WTC11 (cell line): ENCODE data around the gene POU3F2. TPM values are rescaled to one million over a fixed set of nuclear protein-coding genes. Genes with fewer than 3 reads are reported as not detected.

Experiments used
- ATAC-seq: fragments of 200-7000 bp; cut with Tn5 transposase; 2 replicates; pipeline ENCODE4 v1.10.0; 2021; ENCODE audit warnings: mild to moderate bottlenecking, moderate library complexity
- CTCF ChIA-PET: fragments of 300-600 bp; sonication (Branson Sonifier 250); formaldehyde crosslinking; loops from one replicate; lab custom pipeline; 2021; ENCODE audit warnings: antibody characterized with exemption; lab: Charles Lee
- POLR2A ChIA-PET: fragments of 350-600 bp; sonication (Branson Sonifier 250); formaldehyde crosslinking; loops from one replicate; lab custom pipeline; 2021; ENCODE audit warnings: antibody characterized with exemption; lab: Charles Lee
- DNase-seq: peaks from one replicate; pipeline ENCODE4 v3.0.0; 2021; ENCODE audit warnings: low spot score
- H3K27ac Mint-ChIP-seq: 2 replicates; pipeline ENCODE4 v1.8.0; 2021; ENCODE audit warnings: mixed read lengths
- H3K27me3 Mint-ChIP-seq: 2 replicates; pipeline ENCODE4 v1.8.0; 2021; ENCODE audit warnings: low read depth, mild to moderate bottlenecking, moderate library complexity, mixed read lengths
- H3K36me3 Mint-ChIP-seq: 2 replicates; pipeline ENCODE4 v1.8.0; 2021; ENCODE audit warnings: mixed read lengths
- H3K4me1 Mint-ChIP-seq: 2 replicates; pipeline ENCODE4 v1.8.0; 2022; ENCODE audit warnings: mixed read lengths
- H3K4me3 Mint-ChIP-seq: 2 replicates; pipeline ENCODE4 v1.8.0; 2021; ENCODE audit warnings: mild to moderate bottlenecking, moderate library complexity, mixed read lengths
- H3K9me3 Mint-ChIP-seq: 2 replicates; pipeline ENCODE4 v1.8.0; 2021; ENCODE audit warnings: mixed read lengths
- CREM ChIP-seq: sonication (generic); formaldehyde crosslinking; IDR thresholded peaks from 2 replicates; pipeline ENCODE4 v1.8.1; 2022; ENCODE audit warnings: mild to moderate bottlenecking, missing genetic modification reagents, moderate library complexity
- ETV6 ChIP-seq: sonication (generic); formaldehyde crosslinking; IDR thresholded peaks from 2 replicates; pipeline ENCODE4 v1.8.1; 2022; ENCODE audit warnings: mild to moderate bottlenecking, missing genetic modification reagents
- FOXK1 ChIP-seq: sonication (generic); formaldehyde crosslinking; IDR thresholded peaks from 2 replicates; pipeline ENCODE4 v1.8.0; 2022; ENCODE audit warnings: mild to moderate bottlenecking, moderate library complexity, missing genetic modification reagents
- GABPB1 ChIP-seq: sonication (generic); formaldehyde crosslinking; IDR thresholded peaks from 2 replicates; pipeline ENCODE4 v1.8.1; 2023; ENCODE audit warnings: mild to moderate bottlenecking, missing genetic modification reagents
- GRHL2 ChIP-seq: fragments of 250-450 bp; sonication (Bioruptor Pico); IDR thresholded peaks from 2 replicates; pipeline ENCODE4 v1.8.0; 2022; ENCODE audit warnings: mild to moderate bottlenecking, moderate library complexity; ENCODE audit not compliant: insufficient replicate concordance, severe bottlenecking
- KAT7 ChIP-seq: sonication (generic); formaldehyde crosslinking; IDR thresholded peaks from 2 replicates; pipeline ENCODE4 v1.8.1; 2023; ENCODE audit warnings: missing genetic modification reagents, mild to moderate bottlenecking, borderline replicate concordance
- NR1H2 ChIP-seq: sonication (generic); formaldehyde crosslinking; IDR thresholded peaks from 2 replicates; pipeline ENCODE4 v1.9.0; 2021; ENCODE audit warnings: mild to moderate bottlenecking, moderate library complexity, missing genetic modification reagents
- NR2C2 ChIP-seq: sonication (generic); formaldehyde crosslinking; IDR thresholded peaks from 2 replicates; pipeline ENCODE4 v1.8.0; 2022; ENCODE audit warnings: mild to moderate bottlenecking, missing genetic modification reagents
- SMAD3 ChIP-seq: sonication (generic); formaldehyde crosslinking; IDR thresholded peaks from 2 replicates; pipeline ENCODE4 v1.8.0; 2022; ENCODE audit warnings: missing genetic modification reagents, mild to moderate bottlenecking, borderline replicate concordance
- ZBTB21 ChIP-seq: sonication (generic); formaldehyde crosslinking; IDR thresholded peaks from 2 replicates; pipeline ENCODE4 v1.8.1; 2023; ENCODE audit warnings: mild to moderate bottlenecking, missing genetic modification reagents, borderline replicate concordance
- ZNF317 ChIP-seq: sonication (generic); formaldehyde crosslinking; IDR thresholded peaks from 2 replicates; pipeline ENCODE4 v1.8.1; 2023; ENCODE audit warnings: low read depth, mild to moderate bottlenecking, moderate library complexity, missing genetic modification reagents, borderline replicate concordance
- total RNA-seq: library from RNA; stranded (reverse); gene quantifications from 3 replicates; pipeline ENCODE4 v1.2.3, GENCODE V29; 2021
- TF ChIP-seq, protein P1 (sequence below): sonication (generic); formaldehyde crosslinking; IDR thresholded peaks from 2 replicates; pipeline ENCODE4 v1.8.1; 2022; ENCODE audit warnings: missing genetic modification reagents, borderline replicate concordance
- TF ChIP-seq, protein P2 (sequence below): sonication (generic); formaldehyde crosslinking; IDR thresholded peaks from 2 replicates; pipeline ENCODE4 v1.8.0; 2023; ENCODE audit warnings: mild to moderate bottlenecking, missing genetic modification reagents
- TF ChIP-seq, protein P3 (sequence below): sonication (generic); formaldehyde crosslinking; IDR thresholded peaks from 2 replicates; pipeline ENCODE4 v1.8.1; 2023; ENCODE audit warnings: mild to moderate bottlenecking, missing genetic modification reagents
- TF ChIP-seq, protein P4 (sequence below): sonication (generic); formaldehyde crosslinking; IDR thresholded peaks from 2 replicates; pipeline ENCODE4 v1.8.1; 2022; ENCODE audit warnings: mild to moderate bottlenecking, moderate library complexity, missing genetic modification reagents
- TF ChIP-seq, protein P5 (sequence below): sonication (generic); formaldehyde crosslinking; IDR thresholded peaks from 2 replicates; pipeline ENCODE4 v1.8.1; 2023; ENCODE audit warnings: mild to moderate bottlenecking, missing genetic modification reagents, moderate library complexity
- TF ChIP-seq, protein P6 (sequence below): sonication (generic); formaldehyde crosslinking; conservative IDR thresholded peaks from 2 replicates; pipeline ENCODE4 v1.8.1; 2022; ENCODE audit warnings: mild to moderate bottlenecking, missing genetic modification reagents

The POU3F2 gene
- total RNA-seq, 1 experiment from 2014 or later: 0.07 TPM

DNA sequence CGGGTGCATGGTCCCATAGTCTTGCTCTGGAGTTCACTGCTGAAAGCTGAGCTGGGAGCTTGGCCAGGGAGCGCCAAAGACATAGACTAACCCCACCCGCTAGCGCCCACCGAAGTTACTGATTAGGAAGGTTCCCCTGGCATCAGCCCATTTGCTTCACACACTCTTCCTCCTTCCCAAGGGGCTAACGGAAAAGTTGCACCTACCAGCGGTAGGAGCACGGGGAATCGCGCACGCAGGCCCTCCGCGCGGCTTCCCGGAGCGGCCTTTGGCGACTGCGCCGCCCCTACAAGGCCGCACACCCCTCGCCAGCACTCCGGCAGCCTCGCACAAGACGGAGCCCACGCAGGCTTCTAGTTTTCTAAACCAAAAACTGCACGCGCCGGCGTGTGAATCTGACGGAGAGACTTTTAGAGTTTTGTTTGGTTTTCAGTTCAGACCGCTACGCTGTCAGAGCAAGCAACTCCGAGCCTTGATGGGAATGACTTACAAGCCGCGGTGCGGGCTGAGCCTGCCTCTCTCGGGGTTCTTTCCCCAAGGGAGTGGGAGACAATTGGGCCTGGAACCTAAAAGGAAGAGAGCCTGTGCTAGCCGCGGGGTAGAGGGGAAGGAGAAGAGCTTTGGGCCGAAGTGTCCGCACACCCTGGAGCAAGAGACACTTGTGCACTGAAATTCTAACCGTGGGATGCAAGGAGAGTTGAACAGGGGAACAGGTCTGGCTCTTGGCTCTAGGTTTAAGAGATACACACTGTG lies 891 bp upstream of the POU3F2 start:
- Mint-ChIP-seq H3K9me3 (no peaks in the 10 kb centered on the region), H3K27ac (no peak overlapping the region), H3K4me3 (peak overlapping the region; percentile 76), H3K27me3 (peaks cover 97% of the 10 kb centered on the region), H3K36me3 (no peaks in the 10 kb centered on the region), H3K4me1 (peaks cover 65% of the 10 kb centered on the region)
- ChIA-PET POLR2A (interaction anchor here (1.6 kb wide), 1 partner anchor 10 kb away, joined by 14 read pairs; no protein-coding TSS in a partner anchor), CTCF (interaction anchor here (1.0 to 2.5 kb wide), 6 partner anchors 11 to 1107 kb away, joined by 3 to 10 read pairs (median 4); no protein-coding TSS in a partner anchor)
- DNase-seq (no peak), ATAC-seq (peak; percentile 5)
- no peak; the same call in 1 of the 2 replicates for TF ChIP-seq KAT7 (CRISPR knock-in tag)
- no peak for TF ChIP-seq ZNF317 (CRISPR knock-in tag)
- TF ChIP-seq CREM: no peak
- no peak for TF ChIP-seq NR1H2 (CRISPR knock-in tag)
- TF ChIP-seq ETV6 (CRISPR knock-in tag): no peak
- TF ChIP-seq, protein P1, sequence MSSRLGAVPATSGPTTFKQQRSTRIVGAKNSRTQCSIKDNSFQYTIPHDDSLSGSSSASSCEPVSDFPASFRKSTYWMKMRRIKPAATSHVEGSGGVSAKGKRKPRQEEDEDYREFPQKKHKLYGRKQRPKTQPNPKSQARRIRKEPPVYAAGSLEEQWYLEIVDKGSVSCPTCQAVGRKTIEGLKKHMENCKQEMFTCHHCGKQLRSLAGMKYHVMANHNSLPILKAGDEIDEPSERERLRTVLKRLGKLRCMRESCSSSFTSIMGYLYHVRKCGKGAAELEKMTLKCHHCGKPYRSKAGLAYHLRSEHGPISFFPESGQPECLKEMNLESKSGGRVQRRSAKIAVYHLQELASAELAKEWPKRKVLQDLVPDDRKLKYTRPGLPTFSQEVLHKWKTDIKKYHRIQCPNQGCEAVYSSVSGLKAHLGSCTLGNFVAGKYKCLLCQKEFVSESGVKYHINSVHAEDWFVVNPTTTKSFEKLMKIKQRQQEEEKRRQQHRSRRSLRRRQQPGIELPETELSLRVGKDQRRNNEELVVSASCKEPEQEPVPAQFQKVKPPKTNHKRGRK (CRISPR knock-in tag): no peak
- TF ChIP-seq, protein P2, sequence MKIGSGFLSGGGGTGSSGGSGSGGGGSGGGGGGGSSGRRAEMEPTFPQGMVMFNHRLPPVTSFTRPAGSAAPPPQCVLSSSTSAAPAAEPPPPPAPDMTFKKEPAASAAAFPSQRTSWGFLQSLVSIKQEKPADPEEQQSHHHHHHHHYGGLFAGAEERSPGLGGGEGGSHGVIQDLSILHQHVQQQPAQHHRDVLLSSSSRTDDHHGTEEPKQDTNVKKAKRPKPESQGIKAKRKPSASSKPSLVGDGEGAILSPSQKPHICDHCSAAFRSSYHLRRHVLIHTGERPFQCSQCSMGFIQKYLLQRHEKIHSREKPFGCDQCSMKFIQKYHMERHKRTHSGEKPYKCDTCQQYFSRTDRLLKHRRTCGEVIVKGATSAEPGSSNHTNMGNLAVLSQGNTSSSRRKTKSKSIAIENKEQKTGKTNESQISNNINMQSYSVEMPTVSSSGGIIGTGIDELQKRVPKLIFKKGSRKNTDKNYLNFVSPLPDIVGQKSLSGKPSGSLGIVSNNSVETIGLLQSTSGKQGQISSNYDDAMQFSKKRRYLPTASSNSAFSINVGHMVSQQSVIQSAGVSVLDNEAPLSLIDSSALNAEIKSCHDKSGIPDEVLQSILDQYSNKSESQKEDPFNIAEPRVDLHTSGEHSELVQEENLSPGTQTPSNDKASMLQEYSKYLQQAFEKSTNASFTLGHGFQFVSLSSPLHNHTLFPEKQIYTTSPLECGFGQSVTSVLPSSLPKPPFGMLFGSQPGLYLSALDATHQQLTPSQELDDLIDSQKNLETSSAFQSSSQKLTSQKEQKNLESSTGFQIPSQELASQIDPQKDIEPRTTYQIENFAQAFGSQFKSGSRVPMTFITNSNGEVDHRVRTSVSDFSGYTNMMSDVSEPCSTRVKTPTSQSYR: no peak
- no peak for TF ChIP-seq FOXK1
- TF ChIP-seq, protein P3, sequence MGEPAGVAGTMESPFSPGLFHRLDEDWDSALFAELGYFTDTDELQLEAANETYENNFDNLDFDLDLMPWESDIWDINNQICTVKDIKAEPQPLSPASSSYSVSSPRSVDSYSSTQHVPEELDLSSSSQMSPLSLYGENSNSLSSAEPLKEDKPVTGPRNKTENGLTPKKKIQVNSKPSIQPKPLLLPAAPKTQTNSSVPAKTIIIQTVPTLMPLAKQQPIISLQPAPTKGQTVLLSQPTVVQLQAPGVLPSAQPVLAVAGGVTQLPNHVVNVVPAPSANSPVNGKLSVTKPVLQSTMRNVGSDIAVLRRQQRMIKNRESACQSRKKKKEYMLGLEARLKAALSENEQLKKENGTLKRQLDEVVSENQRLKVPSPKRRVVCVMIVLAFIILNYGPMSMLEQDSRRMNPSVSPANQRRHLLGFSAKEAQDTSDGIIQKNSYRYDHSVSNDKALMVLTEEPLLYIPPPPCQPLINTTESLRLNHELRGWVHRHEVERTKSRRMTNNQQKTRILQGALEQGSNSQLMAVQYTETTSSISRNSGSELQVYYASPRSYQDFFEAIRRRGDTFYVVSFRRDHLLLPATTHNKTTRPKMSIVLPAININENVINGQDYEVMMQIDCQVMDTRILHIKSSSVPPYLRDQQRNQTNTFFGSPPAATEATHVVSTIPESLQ (CRISPR knock-in tag): no peak
- TF ChIP-seq GRHL2 (CRISPR knock-in tag): no peak
- no peak for TF ChIP-seq NR2C2 (CRISPR knock-in tag)
- no peak for TF ChIP-seq GABPB1 (CRISPR knock-in tag)
- TF ChIP-seq, protein P4, sequence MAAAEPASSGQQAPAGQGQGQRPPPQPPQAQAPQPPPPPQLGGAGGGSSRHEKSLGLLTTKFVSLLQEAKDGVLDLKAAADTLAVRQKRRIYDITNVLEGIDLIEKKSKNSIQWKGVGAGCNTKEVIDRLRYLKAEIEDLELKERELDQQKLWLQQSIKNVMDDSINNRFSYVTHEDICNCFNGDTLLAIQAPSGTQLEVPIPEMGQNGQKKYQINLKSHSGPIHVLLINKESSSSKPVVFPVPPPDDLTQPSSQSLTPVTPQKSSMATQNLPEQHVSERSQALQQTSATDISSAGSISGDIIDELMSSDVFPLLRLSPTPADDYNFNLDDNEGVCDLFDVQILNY (CRISPR knock-in tag): no peak
- TF ChIP-seq, protein P5, sequence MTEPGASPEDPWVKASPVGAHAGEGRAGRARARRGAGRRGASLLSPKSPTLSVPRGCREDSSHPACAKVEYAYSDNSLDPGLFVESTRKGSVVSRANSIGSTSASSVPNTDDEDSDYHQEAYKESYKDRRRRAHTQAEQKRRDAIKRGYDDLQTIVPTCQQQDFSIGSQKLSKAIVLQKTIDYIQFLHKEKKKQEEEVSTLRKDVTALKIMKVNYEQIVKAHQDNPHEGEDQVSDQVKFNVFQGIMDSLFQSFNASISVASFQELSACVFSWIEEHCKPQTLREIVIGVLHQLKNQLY: no peak
- TF ChIP-seq, protein P6, sequence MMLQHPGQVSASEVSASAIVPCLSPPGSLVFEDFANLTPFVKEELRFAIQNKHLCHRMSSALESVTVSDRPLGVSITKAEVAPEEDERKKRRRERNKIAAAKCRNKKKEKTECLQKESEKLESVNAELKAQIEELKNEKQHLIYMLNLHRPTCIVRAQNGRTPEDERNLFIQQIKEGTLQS: no peak
- no peak for TF ChIP-seq SMAD3 (CRISPR knock-in tag)
- no peak for TF ChIP-seq ZBTB21
